ENCODE results near the gene EML1. TPM values are rescaled to one million over a fixed set of nuclear protein-coding genes. Genes with fewer than 3 reads are reported as not detected.
"Not testable (repeated sequence)": the region's sequence is repeated elsewhere in the genome, so short reads cannot be mapped to it uniquely, and the experiment has no call there.

The EML1 gene
- total RNA-seq, 2 experiments from 2014 or later: 0.59 TPM; not detected in 1

GRCh38 chr14:99945732-99946651 lies 152.8 kb downstream of the EML1 start:
- peaks cover 15% of the 10 kb centered on the region for H3K4me1 ChIP-seq (ENCODE audit: insufficient read depth, low read length)
- H3K4me3 Mint-ChIP-seq: peak overlapping the region; percentile 20
- H3K27me3 ChIP-seq (ENCODE audit: control insufficient read depth in 1 of 2, insufficient read depth in 2 of 2, low read length in 2 of 2): peaks cover 8 to 15% of the 10 kb centered on the region in 2 experiments
- CTCF ChIA-PET: interaction anchor here (0.5 to 1.2 kb wide), 5 partner anchors 9 to 252 kb away, joined by 3 to 4 read pairs (median 3); no protein-coding TSS in a partner anchor
- peaks cover 32% of the 10 kb centered on the region for H3K27me3 Mint-ChIP-seq
- H3K4me3 ChIP-seq (ENCODE audit: low read length): peak overlapping the region; percentile 37
- ATAC-seq (ENCODE audit: poor library complexity) (peak; percentile 57), DNase-seq (peak in 2 of 14 experiments; percentile 24 to 37)
- no peak overlapping the region for H3K27ac ChIP-seq (ENCODE audit: low read depth in 1 of 2, low read length in 2 of 2)
- POLR2A ChIA-PET: no interaction called here
- no peaks in the 10 kb centered on the region for H3K36me3 Mint-ChIP-seq (ENCODE audit: low read depth)
- intact Hi-C loops (cut with DNase I, micrococcal nuclease): loop anchor here in 1 of 2 experiments (5.0 kb wide), 1 partner anchor 429 kb away; no protein-coding TSS in a partner anchor
- peaks cover 0 to 8% of the 10 kb centered on the region in 2 experiments for H3K9me3 ChIP-seq (ENCODE audit: control insufficient read depth in 1 of 2, insufficient read depth in 1 of 2, low read length in 2 of 2)
- H3K36me3 ChIP-seq (ENCODE audit: insufficient read depth, low read length): no peaks in the 10 kb centered on the region
- peaks cover 11% of the 10 kb centered on the region for H3K4me1 Mint-ChIP-seq (ENCODE audit: low read depth)
- H3K27ac Mint-ChIP-seq: no peak overlapping the region
- no peak for TF ChIP-seq CTCF (IDR thresholded peaks at IDR 0.05)
- no peaks in the 10 kb centered on the region for H3K9me3 Mint-ChIP-seq

- Histone ChIP-seq H3K36me3 (ENCODE audit: insufficient read depth, low read length) (no peaks in the 10 kb centered on the region), H3K4me1 (ENCODE audit: insufficient read depth, low read length) (peaks cover 15% of the 10 kb centered on the region), H3K27me3 (ENCODE audit: control insufficient read depth in 1 of 2, insufficient read depth in 2 of 2, low read length in 2 of 2) (peaks cover 8 to 15% of the 10 kb centered on the region in 2 experiments), H3K9me3 (ENCODE audit: control insufficient read depth in 1 of 2, insufficient read depth in 1 of 2, low read length in 2 of 2) (peaks cover 0 to 8% of the 10 kb centered on the region in 2 experiments), H3K4me3 (ENCODE audit: low read length) (peak overlapping the region; percentile 37), H3K27ac (ENCODE audit: low read depth in 1 of 2, low read length in 2 of 2) (no peak overlapping the region)
- H3K9me3 Mint-ChIP-seq: no peaks in the 10 kb centered on the region
- ChIA-PET POLR2A (no interaction called here), CTCF (interaction anchor here (0.5 to 1.3 kb wide), 11 partner anchors 8 to 1254 kb away, joined by 3 to 7 read pairs (median 3); no protein-coding TSS in a partner anchor)
- peak; percentile 65 for ATAC-seq (ENCODE audit: poor library complexity)
- H3K36me3 Mint-ChIP-seq (ENCODE audit: low read depth): no peaks in the 10 kb centered on the region
- peak; percentile 98 for TF ChIP-seq CTCF (IDR thresholded peaks at IDR 0.05)
- H3K4me1 Mint-ChIP-seq (ENCODE audit: low read depth): peaks cover 11% of the 10 kb centered on the region
- peak overlapping the region; percentile 70 for H3K4me3 Mint-ChIP-seq
- peaks cover 32% of the 10 kb centered on the region for H3K27me3 Mint-ChIP-seq
- DNase-seq: peak; percentile 25 to 71 (median 44)
- intact Hi-C loops (cut with DNase I, micrococcal nuclease): loop anchor here in 1 of 2 experiments (5.0 kb wide), 1 partner anchor 430 kb away; no protein-coding TSS in a partner anchor
- H3K27ac Mint-ChIP-seq: no peak overlapping the region
Measured at GRCh38 chr14:99946652-99947489, 153.7 kb downstream of the EML1 start.

GRCh38 chr14:99947695-99948094 lies 154.5 kb downstream of the EML1 start:
- Mint-ChIP-seq H3K27me3 (peaks cover 32% of the 10 kb centered on the region), H3K9me3 (no peaks in the 10 kb centered on the region), H3K27ac (no peak overlapping the region), H3K4me3 (no peak overlapping the region), H3K36me3 (ENCODE audit: low read depth) (no peaks in the 10 kb centered on the region), H3K4me1 (ENCODE audit: low read depth) (peaks cover 11% of the 10 kb centered on the region)
- intact Hi-C loops (cut with DNase I, micrococcal nuclease): loop anchor here in 1 of 2 experiments (5.0 kb wide), 1 partner anchor 430 kb away; no protein-coding TSS in a partner anchor
- H3K4me3 ChIP-seq (ENCODE audit: low read length): no peak overlapping the region
- CTCF ChIA-PET: interaction anchor here (1.2 to 1.3 kb wide), 2 partner anchors 10 to 32 kb away, joined by 3 to 7 read pairs; no protein-coding TSS in a partner anchor
- peaks cover 0 to 8% of the 10 kb centered on the region in 2 experiments for H3K9me3 ChIP-seq (ENCODE audit: control insufficient read depth in 1 of 2, insufficient read depth in 1 of 2, low read length in 2 of 2)
- no peak overlapping the region for H3K27ac ChIP-seq (ENCODE audit: low read depth in 1 of 2, low read length in 2 of 2)
- POLR2A ChIA-PET: no interaction called here
- no peak for ATAC-seq (ENCODE audit: poor library complexity)
- TF ChIP-seq CTCF (IDR thresholded peaks at IDR 0.05): no peak
- H3K4me1 ChIP-seq (ENCODE audit: insufficient read depth, low read length): peaks cover 15% of the 10 kb centered on the region
- no peak for DNase-seq
- H3K27me3 ChIP-seq (ENCODE audit: control insufficient read depth in 1 of 2, insufficient read depth in 2 of 2, low read length in 2 of 2): peaks cover 8 to 15% of the 10 kb centered on the region in 2 experiments
- no peaks in the 10 kb centered on the region for H3K36me3 ChIP-seq (ENCODE audit: insufficient read depth, low read length)

GRCh38 chr14:99949011-99949732 lies 156.0 kb downstream of the EML1 start:
- H3K4me3 ChIP-seq (ENCODE audit: low read length); H3K27ac ChIP-seq (ENCODE audit: low read depth in 1 of 2, low read length in 2 of 2); POLR2A ChIA-PET; H3K4me3 Mint-ChIP-seq; DNase-seq; CTCF ChIA-PET; H3K9me3 Mint-ChIP-seq; H3K9me3 ChIP-seq (ENCODE audit: control insufficient read depth in 1 of 2, insufficient read depth in 1 of 2, low read length in 2 of 2); ATAC-seq (ENCODE audit: poor library complexity); H3K36me3 ChIP-seq (ENCODE audit: insufficient read depth, low read length); H3K27ac Mint-ChIP-seq; H3K36me3 Mint-ChIP-seq (ENCODE audit: low read depth): not testable (repeated sequence)
- Mint-ChIP-seq H3K27me3 (peaks cover 26% of the 10 kb centered on the region), H3K4me1 (ENCODE audit: low read depth) (peaks cover 11% of the 10 kb centered on the region)
- Histone ChIP-seq H3K4me1 (ENCODE audit: insufficient read depth, low read length) (peaks cover 15% of the 10 kb centered on the region), H3K27me3 (ENCODE audit: control insufficient read depth in 1 of 2, insufficient read depth in 2 of 2, low read length in 2 of 2) (peaks cover 8 to 15% of the 10 kb centered on the region in 2 experiments)
- intact Hi-C loops (cut with DNase I, micrococcal nuclease): loop anchor here in 1 of 2 experiments (5.0 kb wide), 1 partner anchor 432 kb away; no protein-coding TSS in a partner anchor

Measured in CD4-positive, alpha-beta T cell (primary cell).